NT2/D1 (cell line): Measurements from ENCODE around the gene CLEC4F.

Experiments used
- SUZ12 ChIP-seq: IDR thresholded peaks from 2 replicates; pipeline ENCODE4 v1.6.1; 2011; ENCODE audit not compliant: insufficient read length, insufficient read depth; ENCODE audit errors: extremely low read depth
- YY1 ChIP-seq: IDR thresholded peaks from 2 replicates; pipeline ENCODE4 v1.6.1; 2011; ENCODE audit not compliant: insufficient read length, insufficient read depth
- ZNF274 ChIP-seq: IDR thresholded peaks from 2 replicates; pipeline ENCODE4 v1.6.1; 2011; ENCODE audit warnings: mild to moderate bottlenecking, low read depth, low read length

DNA sequence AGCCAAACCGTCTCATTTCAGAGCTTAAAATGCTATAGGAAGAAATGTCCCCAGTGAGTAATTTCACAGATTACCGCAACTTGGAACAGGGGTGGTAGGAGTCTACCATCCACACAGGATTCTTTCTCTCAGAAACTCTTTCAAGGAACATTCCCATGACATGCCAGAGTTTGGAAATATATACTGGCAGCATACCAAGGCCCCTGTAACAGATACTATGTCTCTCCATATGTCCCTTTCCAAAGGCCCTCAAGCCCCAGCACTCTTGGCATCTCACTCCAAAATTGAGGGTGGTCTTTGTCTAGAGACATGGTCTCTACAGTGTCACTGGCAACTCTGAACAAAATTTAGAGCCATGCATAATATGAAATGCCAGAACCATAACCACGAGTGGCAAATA, 40.9 kb downstream of the CLEC4F start:
- TF ChIP-seq ZNF274: no peak
- no peak for TF ChIP-seq SUZ12
- TF ChIP-seq YY1: no peak
